Gastroesophageal sphincter (tissue), 3 donors: ENCODE measurements around the gene GPAT3.
A peak's percentile ranks its signal among the peaks of the same experiment; 100 is the strongest.

ENCODE experiments used
- CTCF ChIP-seq, 4 experiments: fragments of 200-600 bp in 2 of 4; fragments of 450-650 bp in 2 of 4; sonication (generic) in 1 of 4; IDR thresholded peaks; one replicate each; pipeline ENCODE4 v1.5.1; 2017 to 2019; ENCODE audit warnings: antibody characterized with exemption in 4 of 4, mild to moderate bottlenecking in 2 of 4, moderate library complexity in 2 of 4
- EP300 ChIP-seq: sonication (generic); formaldehyde crosslinking; IDR thresholded peaks from one replicate; pipeline ENCODE4 v1.6.1; 2017; ENCODE audit warnings: antibody characterized with exemption, mild to moderate bottlenecking
- POLR2A ChIP-seq, 2 donors: fragments of 450-650 bp; IDR thresholded peaks; one replicate each; pipeline ENCODE4 v1.6.1; 2017; ENCODE audit warnings: antibody characterized with exemption in 2 of 2, mild to moderate bottlenecking in 2 of 2, moderate library complexity in 1 of 2
- POLR2AphosphoS5 ChIP-seq: sonication (generic); formaldehyde crosslinking; IDR thresholded peaks from one replicate; pipeline ENCODE4 v1.6.1; 2017; ENCODE audit warnings: antibody characterized with exemption

- TF ChIP-seq CTCF (IDR thresholded peaks at IDR 0.05): no peak
- peak; percentile 71 for TF ChIP-seq POLR2AphosphoS5
- no peak for TF ChIP-seq POLR2A (IDR thresholded peaks at IDR 0.05)
- no peak for TF ChIP-seq EP300
These were observed 82.5 kb downstream of the GPAT3 start for GRCh38 chr4:83618431-83618830.
